GM18868 (cell line): ENCODE data around the gene SLC25A53.
A peak's percentile ranks its signal among the peaks of the same experiment; 100 is the strongest.

ENCODE experiments used
- ATAC-seq: cut with Tn5 transposase; IDR thresholded peaks from one replicate; pipeline ENCODE4 v1.9.1; 2021; ENCODE audit warnings: mild to moderate bottlenecking, moderate library complexity; ENCODE audit not compliant: unreplicated experiment

The SLC25A53 gene

GRCh38 chrX:104156630-104157529, at the start of gene SLC25A53:
SLC25A53 (minus strand) TSS chrX:104157009; CDS start chrX:104105257, 51,752 bp downstream.
- ATAC-seq: peak; percentile 94

- ATAC-seq: no peak
These were observed 48.7 kb upstream of the SLC25A53 start for GRCh38 chrX:104205548-104205947.

- peak; percentile 86 for ATAC-seq
These were observed 38.8 kb upstream of the SLC25A53 start for GRCh38 chrX:104195489-104196084.

DNA sequence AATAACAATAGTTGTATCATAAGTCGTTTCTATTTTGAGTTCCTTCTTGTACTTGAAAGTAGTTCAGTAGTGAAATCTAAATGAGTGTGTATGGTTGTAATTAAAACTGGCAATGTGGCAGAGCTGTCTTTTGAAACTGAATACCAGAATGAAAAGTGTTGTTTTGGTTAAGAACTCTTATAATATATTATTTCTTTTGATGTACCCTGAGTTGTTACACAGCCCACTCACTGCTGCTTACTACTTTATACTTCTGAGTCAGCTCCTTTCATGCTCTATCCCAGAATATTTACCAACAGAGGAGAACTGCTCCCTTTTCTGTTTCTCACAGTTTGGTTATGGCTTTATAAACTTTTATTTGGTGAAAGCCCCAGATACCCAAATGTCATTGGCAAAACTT, 38.2 kb upstream of the SLC25A53 start:
- ATAC-seq: peak; percentile 31

DNA sequence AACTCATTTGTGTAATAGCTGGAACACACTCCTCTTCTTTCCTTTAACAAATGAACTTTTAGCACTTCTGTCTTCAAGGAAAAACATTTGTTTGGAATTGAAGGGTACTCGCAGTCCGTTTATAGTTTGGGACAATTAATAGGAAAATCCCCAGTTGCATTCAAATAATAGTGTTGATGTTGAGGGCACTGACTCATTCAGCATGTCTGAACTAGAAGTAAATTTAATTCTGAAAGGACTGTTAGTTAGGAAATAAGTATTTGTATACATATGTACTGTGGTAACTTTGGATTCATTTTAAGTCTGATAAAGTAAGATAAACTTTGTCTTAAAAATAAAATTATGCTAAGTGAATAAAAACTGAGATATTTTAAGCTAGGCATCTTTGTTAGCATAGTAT, 36.7 kb upstream of the SLC25A53 start:
- no peak for ATAC-seq

DNA sequence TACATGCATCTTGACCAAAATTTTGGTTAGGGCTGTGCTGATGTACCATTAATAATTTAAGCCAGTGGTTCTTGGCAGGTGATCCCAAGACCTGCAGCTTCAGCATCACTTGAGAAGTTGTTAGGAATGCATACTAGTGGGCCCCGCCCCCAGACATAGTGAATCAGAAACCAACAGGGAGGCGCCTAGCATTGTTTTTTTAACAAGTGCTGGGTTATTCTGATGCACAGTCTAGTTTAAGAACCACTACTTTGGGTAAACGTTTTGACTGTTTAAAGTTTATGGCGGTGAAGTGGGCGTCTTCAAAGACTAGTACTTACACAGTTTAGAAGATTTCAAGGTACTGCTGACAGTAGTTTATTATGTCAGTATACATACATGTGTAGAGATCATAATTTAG, 33.0 kb upstream of the SLC25A53 start:
- no peak for ATAC-seq

GRCh38 chrX:104187931-104188330, 31.1 kb upstream of the SLC25A53 start:
- no peak for ATAC-seq

GRCh38 chrX:104183685-104184084, 26.9 kb upstream of the SLC25A53 start:
- ATAC-seq: no peak

GRCh38 chrX:104173841-104174240, 17.0 kb upstream of the SLC25A53 start:
- ATAC-seq: no peak

DNA sequence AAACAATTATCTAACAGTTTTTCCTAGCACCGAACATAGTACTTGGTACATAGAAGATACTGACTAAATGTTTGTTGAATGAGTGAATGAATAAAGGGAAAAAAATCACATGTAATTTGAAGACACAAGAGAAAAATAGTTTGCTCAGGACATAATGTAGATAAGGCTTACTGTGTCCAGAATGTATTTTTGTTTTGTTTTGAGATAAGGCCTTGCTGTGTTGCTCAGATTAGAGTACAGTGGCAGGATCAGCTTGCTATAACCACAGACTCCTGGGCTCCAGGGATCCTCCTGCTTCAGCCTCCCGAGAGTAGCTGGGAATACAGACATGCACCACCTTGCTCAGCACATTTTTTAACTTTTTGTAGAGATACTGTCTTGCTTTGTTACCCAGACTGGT, 16.0 kb upstream of the SLC25A53 start:
- no peak for ATAC-seq

DNA sequence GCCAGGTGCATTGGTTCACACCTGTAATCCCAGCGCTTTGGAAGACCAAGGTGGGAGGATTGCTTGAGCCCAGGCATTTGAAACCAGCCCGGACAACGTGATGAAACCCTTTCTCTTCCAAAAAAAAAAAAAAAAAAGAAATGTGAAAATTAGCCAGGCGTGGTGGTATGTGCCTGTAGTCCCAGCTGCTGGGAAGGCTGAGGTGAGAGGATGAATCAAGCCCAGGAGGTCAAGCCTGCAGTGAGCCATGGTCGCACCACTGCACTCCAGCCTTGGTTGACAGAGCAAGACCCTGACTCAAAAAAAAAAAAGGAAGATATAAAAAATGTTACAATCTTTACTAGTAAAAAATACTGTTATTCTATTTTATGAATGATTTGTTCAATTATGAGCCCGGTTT, 15.3 kb upstream of the SLC25A53 start:
- ATAC-seq: no peak

GRCh38 chrX:104168127-104168526, 11.3 kb upstream of the SLC25A53 start:
- ATAC-seq: no peak

DNA sequence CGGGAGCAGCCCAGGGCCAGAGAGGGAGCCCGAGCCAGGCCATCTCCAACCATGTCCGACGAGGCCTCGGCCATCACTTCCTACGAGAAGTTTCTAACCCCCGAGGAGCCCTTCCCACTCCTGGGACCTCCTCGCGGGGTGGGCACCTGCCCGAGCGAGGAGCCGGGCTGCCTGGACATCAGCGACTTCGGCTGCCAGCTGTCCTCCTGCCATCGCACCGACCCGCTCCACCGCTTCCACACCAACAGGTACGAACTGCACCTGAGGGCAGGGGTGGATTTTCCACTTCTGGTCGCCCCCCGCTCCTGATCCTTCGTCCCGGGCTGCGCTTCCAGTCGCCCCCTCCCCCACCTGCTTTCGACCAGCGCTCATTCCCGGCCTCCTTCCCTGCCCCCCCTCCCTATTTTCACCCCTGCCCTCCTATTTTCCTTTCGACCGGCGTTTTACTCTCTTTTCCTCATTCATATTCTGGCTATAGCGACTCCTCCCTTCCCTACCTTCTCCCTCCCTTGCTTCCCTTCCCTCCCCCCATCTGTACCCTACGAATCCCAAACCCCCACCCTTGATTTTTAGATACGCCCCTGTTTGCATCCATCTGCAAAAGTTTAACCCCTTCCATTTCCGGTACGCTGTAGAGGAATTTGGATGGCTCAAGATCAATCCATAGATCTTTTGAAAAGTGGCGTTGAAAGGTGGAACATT, 10.1 kb upstream of the SLC25A53 start:
- ATAC-seq: no peak

GRCh38 chrX:104165894-104166734, 9.3 kb upstream of the SLC25A53 start, which contains the start of gene FAM199X:
FAM199X (plus strand) TSS chrX:104166453; CDS start chrX:104166786, 333 bp downstream.
- peak; percentile 97 for ATAC-seq

DNA sequence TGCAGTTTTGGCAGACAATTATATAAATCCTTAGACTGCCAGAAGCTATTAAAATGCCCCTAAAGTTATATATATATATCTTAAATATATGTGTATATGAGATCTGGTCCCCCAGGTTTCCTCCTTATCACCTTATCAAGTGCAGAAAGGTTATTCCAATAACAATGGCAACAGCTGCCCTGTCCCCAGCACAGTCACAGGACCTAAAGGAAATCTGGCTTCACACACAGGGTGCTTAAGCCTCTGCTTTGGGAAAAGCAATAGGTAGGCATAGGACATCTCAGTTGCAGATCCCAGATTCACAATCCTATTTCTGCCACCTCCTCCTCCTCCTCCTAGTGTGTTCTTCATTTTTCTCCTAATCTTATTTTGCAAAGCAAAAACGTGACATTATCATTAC, 5.8 kb downstream of the SLC25A53 start:
- no peak for ATAC-seq

- ATAC-seq: no peak
These were observed 15.6 kb downstream of the SLC25A53 start for GRCh38 chrX:104141087-104141760.

DNA sequence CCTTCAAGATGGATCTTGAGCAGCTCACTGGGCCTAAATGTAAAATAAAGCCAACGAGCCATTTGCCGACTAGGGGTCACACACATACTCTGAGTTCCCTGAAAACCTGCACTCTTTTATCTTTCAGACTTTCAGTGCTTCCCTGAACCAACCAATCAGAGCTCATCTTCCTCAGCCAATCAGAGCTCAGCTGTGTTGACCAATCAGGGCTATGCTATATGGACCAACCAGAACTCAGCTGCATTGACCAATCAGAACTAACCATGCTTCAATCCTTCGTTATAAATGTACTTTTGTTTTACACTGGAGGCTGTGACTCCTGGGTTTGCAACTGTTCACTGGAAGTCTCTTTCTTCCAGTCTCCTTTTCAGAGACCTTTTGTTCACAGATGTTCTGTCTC, 19.3 kb downstream of the SLC25A53 start:
- no peak for ATAC-seq

GRCh38 chrX:104136241-104137019, 20.4 kb downstream of the SLC25A53 start:
- peak; percentile 92 for ATAC-seq

GRCh38 chrX:104135677-104136076, 21.1 kb downstream of the SLC25A53 start:
- no peak for ATAC-seq
